Memory B cell (primary cell): ENCODE data around the gene HEMK1.

Source experiments
- ATAC-seq: fragments of 150-1000 bp; cut with Tn5 transposase; 2 replicates; pipeline ENCODE4 v1.10.0; 2021; ENCODE audit warnings: low read depth, mild to moderate bottlenecking, moderate library complexity
- DNase-seq, 2 donors: peaks; one replicate each; pipeline ENCODE4 v3.0.0; 2022; ENCODE audit warnings: low spot score in 2 of 2
- H3K27ac Mint-ChIP-seq: one replicate; pipeline ENCODE4 v1.8.0; 2022; ENCODE audit warnings: mild to moderate bottlenecking, moderate library complexity, mixed read lengths
- H3K27me3 Mint-ChIP-seq: one replicate; pipeline ENCODE4 v1.8.0; 2022; ENCODE audit warnings: mixed read lengths
- H3K36me3 Mint-ChIP-seq: one replicate; pipeline ENCODE4 v1.8.0; 2022; ENCODE audit warnings: mild to moderate bottlenecking, mixed read lengths
- H3K4me1 Mint-ChIP-seq: one replicate; pipeline ENCODE4 v1.8.0; 2022; ENCODE audit warnings: mixed read lengths
- H3K4me3 Mint-ChIP-seq: one replicate; pipeline ENCODE4 v1.8.0; 2022; ENCODE audit warnings: mild to moderate bottlenecking, moderate library complexity, mixed read lengths
- H3K9me3 Mint-ChIP-seq: one replicate; pipeline ENCODE4 v1.8.0; 2022; ENCODE audit warnings: mixed read lengths

HEMK1 gene

GRCh38 chr3:50568947-50569749, at the start of gene HEMK1:
Gene HEMK1, plus strand, starts transcription at chr3:50569522. Its CDS starts 1,583 bp downstream, at chr3:50571105.
- peak within 1 kb of the TSS; percentile 83 for H3K27ac Mint-ChIP-seq
- H3K4me1 Mint-ChIP-seq: peaks cover 24% of the 10 kb centered on the region
- no peaks in the 10 kb centered on the region for H3K27me3 Mint-ChIP-seq
- peak within 1 kb of the TSS; percentile 93 for H3K4me3 Mint-ChIP-seq
- H3K9me3 Mint-ChIP-seq: no peaks in the 10 kb centered on the region
- ATAC-seq (peak; percentile 73), DNase-seq (peak; percentile 89)
- peaks cover 3% of the 10 kb centered on the region for H3K36me3 Mint-ChIP-seq

GRCh38 chr3:50520849-50521248, 48.5 kb upstream of the HEMK1 start:
- Mint-ChIP-seq H3K4me3 (no peak overlapping the region), H3K9me3 (no peaks in the 10 kb centered on the region), H3K27me3 (peaks cover 11% of the 10 kb centered on the region), H3K4me1 (peaks cover 15% of the 10 kb centered on the region), H3K36me3 (no peaks in the 10 kb centered on the region), H3K27ac (no peak overlapping the region)
- DNase-seq (no peak), ATAC-seq (no peak)

GRCh38 chr3:50521572-50521971, 47.8 kb upstream of the HEMK1 start:
- Mint-ChIP-seq H3K27me3 (peaks cover 13% of the 10 kb centered on the region), H3K4me1 (peaks cover 8% of the 10 kb centered on the region), H3K27ac (no peak overlapping the region), H3K9me3 (no peaks in the 10 kb centered on the region), H3K36me3 (no peaks in the 10 kb centered on the region), H3K4me3 (no peak overlapping the region)
- no peak for ATAC-seq
- no peak for DNase-seq

GRCh38 chr3:50523279-50523811, 46.0 kb upstream of the HEMK1 start:
- H3K27me3 Mint-ChIP-seq: peaks cover 13% of the 10 kb centered on the region
- peaks cover 8% of the 10 kb centered on the region for H3K4me1 Mint-ChIP-seq
- DNase-seq: no peak
- H3K27ac Mint-ChIP-seq: no peak overlapping the region
- no peaks in the 10 kb centered on the region for H3K9me3 Mint-ChIP-seq
- no peaks in the 10 kb centered on the region for H3K36me3 Mint-ChIP-seq
- H3K4me3 Mint-ChIP-seq: no peak overlapping the region
- no peak for ATAC-seq

- peaks cover 17% of the 10 kb centered on the region for H3K27me3 Mint-ChIP-seq
- no peaks in the 10 kb centered on the region for H3K36me3 Mint-ChIP-seq
- no peaks in the 10 kb centered on the region for H3K4me1 Mint-ChIP-seq
- DNase-seq: no peak
- no peak overlapping the region for H3K27ac Mint-ChIP-seq
- H3K4me3 Mint-ChIP-seq: no peak overlapping the region
- no peak for ATAC-seq
- H3K9me3 Mint-ChIP-seq: no peaks in the 10 kb centered on the region
These were observed 44.6 kb upstream of the HEMK1 start for GRCh38 chr3:50524746-50525145.

GRCh38 chr3:50525191-50525910, 44.0 kb upstream of the HEMK1 start:
- DNase-seq: no peak
- Mint-ChIP-seq H3K36me3 (no peaks in the 10 kb centered on the region), H3K4me3 (no peak overlapping the region), H3K9me3 (no peaks in the 10 kb centered on the region), H3K27me3 (peaks cover 18% of the 10 kb centered on the region), H3K4me1 (no peaks in the 10 kb centered on the region), H3K27ac (no peak overlapping the region)
- no peak for ATAC-seq

GRCh38 chr3:50525987-50526386, 43.3 kb upstream of the HEMK1 start:
- H3K36me3 Mint-ChIP-seq: no peaks in the 10 kb centered on the region
- no peak overlapping the region for H3K27ac Mint-ChIP-seq
- ATAC-seq (peak; percentile 64), DNase-seq (no peak)
- H3K4me3 Mint-ChIP-seq: no peak overlapping the region
- no peaks in the 10 kb centered on the region for H3K9me3 Mint-ChIP-seq
- peaks cover 16% of the 10 kb centered on the region for H3K27me3 Mint-ChIP-seq
- H3K4me1 Mint-ChIP-seq: no peaks in the 10 kb centered on the region

GRCh38 chr3:50530001-50530970, 39.0 kb upstream of the HEMK1 start:
- Mint-ChIP-seq H3K27ac (no peak overlapping the region), H3K4me3 (no peak overlapping the region), H3K9me3 (no peaks in the 10 kb centered on the region), H3K4me1 (no peaks in the 10 kb centered on the region), H3K27me3 (peaks cover 23% of the 10 kb centered on the region), H3K36me3 (no peaks in the 10 kb centered on the region)
- DNase-seq (no peak), ATAC-seq (no peak)

GRCh38 chr3:50531201-50531600, 38.1 kb upstream of the HEMK1 start:
- H3K4me3 Mint-ChIP-seq: no peak overlapping the region
- peaks cover 25% of the 10 kb centered on the region for H3K27me3 Mint-ChIP-seq
- ATAC-seq (no peak), DNase-seq (no peak)
- no peak overlapping the region for H3K27ac Mint-ChIP-seq
- H3K9me3 Mint-ChIP-seq: no peaks in the 10 kb centered on the region
- no peaks in the 10 kb centered on the region for H3K4me1 Mint-ChIP-seq
- H3K36me3 Mint-ChIP-seq: no peaks in the 10 kb centered on the region

GRCh38 chr3:50532062-50532705, 37.1 kb upstream of the HEMK1 start:
- no peak for DNase-seq
- no peak overlapping the region for H3K4me3 Mint-ChIP-seq

GRCh38 chr3:50533316-50533715, 36.0 kb upstream of the HEMK1 start:
- peaks cover 38% of the 10 kb centered on the region for H3K27me3 Mint-ChIP-seq
- DNase-seq (no peak), ATAC-seq (no peak)
- no peaks in the 10 kb centered on the region for H3K36me3 Mint-ChIP-seq
- no peaks in the 10 kb centered on the region for H3K9me3 Mint-ChIP-seq
- no peak overlapping the region for H3K4me3 Mint-ChIP-seq
- H3K27ac Mint-ChIP-seq: no peak overlapping the region
- H3K4me1 Mint-ChIP-seq: peaks cover 2% of the 10 kb centered on the region

More at GRCh38 chr3:50532062-50532705, 37.1 kb upstream of the HEMK1 start:
- no peaks in the 10 kb centered on the region for H3K9me3 Mint-ChIP-seq
- H3K4me1 Mint-ChIP-seq: peaks cover 2% of the 10 kb centered on the region
- ATAC-seq: no peak
- no peaks in the 10 kb centered on the region for H3K36me3 Mint-ChIP-seq
- H3K27ac Mint-ChIP-seq: no peak overlapping the region
- H3K27me3 Mint-ChIP-seq: peaks cover 33% of the 10 kb centered on the region

GRCh38 chr3:50533807-50534461, 35.4 kb upstream of the HEMK1 start:
- peaks cover 2% of the 10 kb centered on the region for H3K4me1 Mint-ChIP-seq
- ATAC-seq (no peak), DNase-seq (no peak)
- no peak overlapping the region for H3K4me3 Mint-ChIP-seq
- no peaks in the 10 kb centered on the region for H3K9me3 Mint-ChIP-seq
- no peak overlapping the region for H3K27ac Mint-ChIP-seq
- H3K36me3 Mint-ChIP-seq: no peaks in the 10 kb centered on the region
- H3K27me3 Mint-ChIP-seq: peaks cover 37% of the 10 kb centered on the region
